Activated CD4-positive, alpha-beta T cell treated with anti-CD3 and anti-CD28 coated beads, Interleukin-2, amount 10 ng/mL, durations not matched to agents 24 days and 14 days (primary cell): ENCODE data around the gene HIGD1C. TPM values are rescaled to one million over a fixed set of nuclear protein-coding genes. Genes with fewer than 3 reads are reported as not detected.
A peak's percentile ranks its signal among the peaks of the same experiment; 100 is the strongest.
"Not testable (repeated sequence)": the region's sequence is repeated elsewhere in the genome, so short reads cannot be mapped to it uniquely, and the experiment has no call there.

Experiments used
- DNase-seq: peaks from one replicate; pipeline ENCODE4 v3.0.0; 2022
- H3K27ac Mint-ChIP-seq: one replicate; pipeline ENCODE4 v1.8.0; 2022; ENCODE audit warnings: mild to moderate bottlenecking, mixed read lengths
- H3K27me3 Mint-ChIP-seq: one replicate; pipeline ENCODE4 v1.8.0; 2022; ENCODE audit warnings: mixed read lengths
- H3K36me3 Mint-ChIP-seq: one replicate; pipeline ENCODE4 v1.8.0; 2022; ENCODE audit warnings: low read depth, mild to moderate bottlenecking, mixed read lengths
- H3K4me1 Mint-ChIP-seq: one replicate; pipeline ENCODE4 v1.8.0; 2021; ENCODE audit warnings: mixed read lengths
- H3K4me3 Mint-ChIP-seq: one replicate; pipeline ENCODE4 v1.8.0; 2022; ENCODE audit warnings: mild to moderate bottlenecking, moderate library complexity, mixed read lengths
- H3K9me3 Mint-ChIP-seq: one replicate; pipeline ENCODE4 v1.8.0; 2021; ENCODE audit warnings: mixed read lengths
- intact Hi-C: fragments of 100-400 bp; cut with micrococcal nuclease; formaldehyde crosslinking; loops from one replicate; pipeline ENCODE4 v1.15.1; 2023
- total RNA-seq: library from RNA; stranded (reverse); gene quantifications from 2 replicates; pipeline ENCODE4 v1.2.3, GENCODE V29; 2022

HIGD1C gene
- total RNA-seq, 1 donor from 2014 or later: not detected

GRCh38 chr12:50926932-50927331 lies 25.4 kb upstream of the HIGD1C start:
- H3K27me3 Mint-ChIP-seq, H3K36me3 Mint-ChIP-seq, H3K4me3 Mint-ChIP-seq, DNase-seq, intact Hi-C loops, H3K27ac Mint-ChIP-seq, H3K9me3 Mint-ChIP-seq: not testable (repeated sequence)
- peaks cover 17% of the 10 kb centered on the region for H3K4me1 Mint-ChIP-seq

GRCh38 chr12:50927356-50927755 lies 25.0 kb upstream of the HIGD1C start:
- no peak for DNase-seq
- H3K9me3 Mint-ChIP-seq: no peaks in the 10 kb centered on the region
- H3K27me3 Mint-ChIP-seq: no peaks in the 10 kb centered on the region
- H3K36me3 Mint-ChIP-seq: no peaks in the 10 kb centered on the region
- H3K27ac Mint-ChIP-seq: no peak overlapping the region
- H3K4me1 Mint-ChIP-seq: peaks cover 16% of the 10 kb centered on the region
- H3K4me3 Mint-ChIP-seq: no peak overlapping the region
- intact Hi-C loops: no loop called here

GRCh38 chr12:50927766-50928224 lies 24.5 kb upstream of the HIGD1C start:
- no peaks in the 10 kb centered on the region for H3K27me3 Mint-ChIP-seq
- no peaks in the 10 kb centered on the region for H3K36me3 Mint-ChIP-seq
- H3K9me3 Mint-ChIP-seq: no peaks in the 10 kb centered on the region
- no peak for DNase-seq
- H3K27ac Mint-ChIP-seq: no peak overlapping the region
- peaks cover 17% of the 10 kb centered on the region for H3K4me1 Mint-ChIP-seq
- no peak overlapping the region for H3K4me3 Mint-ChIP-seq
- intact Hi-C loops: no loop called here

DNA sequence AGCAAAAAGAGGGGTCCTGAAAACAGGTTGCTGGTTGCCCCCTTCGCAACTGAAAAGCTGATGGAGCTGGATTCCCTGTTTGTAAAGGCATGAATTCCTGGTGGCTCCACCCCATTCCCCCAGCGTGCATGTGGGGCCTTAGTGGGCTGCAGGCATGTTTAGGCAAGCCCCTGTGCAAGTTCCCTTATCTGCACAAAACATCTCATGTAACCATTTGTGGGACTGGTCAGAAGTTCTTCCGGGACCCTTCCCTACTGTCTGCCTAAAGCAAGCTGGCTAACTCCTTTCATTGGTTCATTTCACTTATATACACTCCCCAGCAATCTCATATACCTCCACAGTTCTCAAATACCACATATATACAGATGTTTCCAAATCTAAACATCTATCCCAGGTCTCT lies 24.0 kb upstream of the HIGD1C start:
- intact Hi-C loops: no loop called here
- H3K4me3 Mint-ChIP-seq: no peak overlapping the region
- H3K4me1 Mint-ChIP-seq: peaks cover 19% of the 10 kb centered on the region
- H3K27me3 Mint-ChIP-seq: no peaks in the 10 kb centered on the region
- DNase-seq: no peak
- H3K36me3 Mint-ChIP-seq: no peaks in the 10 kb centered on the region
- H3K9me3 Mint-ChIP-seq: no peaks in the 10 kb centered on the region
- no peak overlapping the region for H3K27ac Mint-ChIP-seq

GRCh38 chr12:50929831-50930230 lies 22.5 kb upstream of the HIGD1C start:
- Mint-ChIP-seq H3K4me3 (no peak overlapping the region), H3K36me3 (no peaks in the 10 kb centered on the region), H3K9me3 (no peaks in the 10 kb centered on the region), H3K27ac (no peak overlapping the region), H3K4me1 (peaks cover 11% of the 10 kb centered on the region), H3K27me3 (no peaks in the 10 kb centered on the region)
- intact Hi-C loops: no loop called here
- no peak for DNase-seq

DNA sequence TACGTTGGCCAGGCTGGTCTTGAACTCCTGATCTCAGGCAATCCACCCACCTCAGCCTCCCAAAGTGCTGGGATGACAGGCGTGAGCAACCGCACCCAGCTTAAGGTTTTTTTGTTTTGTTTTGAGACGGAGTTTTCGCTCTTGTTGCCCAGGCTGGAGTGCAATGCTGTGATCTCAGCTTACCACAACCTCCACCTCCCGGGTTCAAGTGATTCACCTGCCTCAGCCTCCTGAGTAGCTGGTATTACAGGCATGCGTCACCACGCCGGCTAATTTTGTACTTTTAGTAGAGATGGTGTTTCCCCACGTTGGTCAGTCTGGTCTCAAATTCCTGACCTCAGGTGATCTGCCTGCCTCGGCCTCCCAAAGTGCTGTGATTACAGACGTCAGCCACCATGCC lies 21.9 kb upstream of the HIGD1C start:
- H3K36me3 Mint-ChIP-seq, H3K27ac Mint-ChIP-seq, H3K9me3 Mint-ChIP-seq, intact Hi-C loops, H3K4me3 Mint-ChIP-seq, DNase-seq, H3K27me3 Mint-ChIP-seq: not testable (repeated sequence)
- peaks cover 11% of the 10 kb centered on the region for H3K4me1 Mint-ChIP-seq

GRCh38 chr12:50932787-50933280 lies 19.5 kb upstream of the HIGD1C start:
- intact Hi-C loops: no loop called here
- Mint-ChIP-seq H3K27me3 (no peaks in the 10 kb centered on the region), H3K9me3 (peaks cover 5% of the 10 kb centered on the region), H3K27ac (peak overlapping the region; percentile 23), H3K4me1 (peaks cover 6% of the 10 kb centered on the region), H3K4me3 (no peak overlapping the region), H3K36me3 (peaks cover 3% of the 10 kb centered on the region)
- no peak for DNase-seq

- Mint-ChIP-seq H3K27me3 (no peaks in the 10 kb centered on the region), H3K4me1 (peaks cover 6% of the 10 kb centered on the region), H3K27ac (no peak overlapping the region), H3K9me3 (peaks cover 5% of the 10 kb centered on the region), H3K36me3 (peaks cover 3% of the 10 kb centered on the region), H3K4me3 (no peak overlapping the region)
- DNase-seq: no peak
- intact Hi-C loops: no loop called here
Observed at GRCh38 chr12:50933459-50934124, 18.8 kb upstream of the HIGD1C start.

DNA sequence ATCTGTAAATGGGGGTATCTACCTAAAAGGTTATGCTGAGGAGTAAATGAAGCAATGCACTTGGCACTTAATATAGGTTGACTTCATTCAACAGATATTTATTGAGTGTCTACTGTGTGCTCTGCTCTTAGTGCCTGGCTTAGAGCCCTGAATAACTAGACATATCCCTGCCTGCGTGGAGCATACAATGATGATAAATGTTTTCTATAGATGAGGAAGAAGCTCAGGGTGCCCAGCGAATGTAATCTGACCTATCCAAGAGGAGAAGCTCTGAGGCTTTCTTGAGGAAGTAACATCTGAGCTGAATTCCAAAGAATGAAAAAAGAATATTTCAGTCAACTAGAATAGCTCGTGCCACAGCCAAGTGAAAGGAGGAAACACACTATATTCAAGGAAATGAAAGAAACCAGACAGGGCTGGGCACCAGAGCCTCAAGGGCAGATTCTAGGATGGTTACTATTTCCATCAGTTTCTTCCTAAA lies 17.9 kb upstream of the HIGD1C start:
- Mint-ChIP-seq H3K4me1 (peaks cover 6% of the 10 kb centered on the region), H3K36me3 (peaks cover 3% of the 10 kb centered on the region), H3K27me3 (no peaks in the 10 kb centered on the region), H3K9me3 (peaks cover 5% of the 10 kb centered on the region), H3K27ac (no peak overlapping the region), H3K4me3 (no peak overlapping the region)
- intact Hi-C loops: no loop called here
- DNase-seq: no peak

- H3K4me1 Mint-ChIP-seq: peaks cover 6% of the 10 kb centered on the region
- intact Hi-C loops: no loop called here
- no peak overlapping the region for H3K4me3 Mint-ChIP-seq
- H3K36me3 Mint-ChIP-seq: peaks cover 3% of the 10 kb centered on the region
- H3K27ac Mint-ChIP-seq: no peak overlapping the region
- no peak for DNase-seq
- peaks cover 5% of the 10 kb centered on the region for H3K9me3 Mint-ChIP-seq
- no peaks in the 10 kb centered on the region for H3K27me3 Mint-ChIP-seq
Observed at GRCh38 chr12:50934981-50935807, 17.1 kb upstream of the HIGD1C start.

DNA sequence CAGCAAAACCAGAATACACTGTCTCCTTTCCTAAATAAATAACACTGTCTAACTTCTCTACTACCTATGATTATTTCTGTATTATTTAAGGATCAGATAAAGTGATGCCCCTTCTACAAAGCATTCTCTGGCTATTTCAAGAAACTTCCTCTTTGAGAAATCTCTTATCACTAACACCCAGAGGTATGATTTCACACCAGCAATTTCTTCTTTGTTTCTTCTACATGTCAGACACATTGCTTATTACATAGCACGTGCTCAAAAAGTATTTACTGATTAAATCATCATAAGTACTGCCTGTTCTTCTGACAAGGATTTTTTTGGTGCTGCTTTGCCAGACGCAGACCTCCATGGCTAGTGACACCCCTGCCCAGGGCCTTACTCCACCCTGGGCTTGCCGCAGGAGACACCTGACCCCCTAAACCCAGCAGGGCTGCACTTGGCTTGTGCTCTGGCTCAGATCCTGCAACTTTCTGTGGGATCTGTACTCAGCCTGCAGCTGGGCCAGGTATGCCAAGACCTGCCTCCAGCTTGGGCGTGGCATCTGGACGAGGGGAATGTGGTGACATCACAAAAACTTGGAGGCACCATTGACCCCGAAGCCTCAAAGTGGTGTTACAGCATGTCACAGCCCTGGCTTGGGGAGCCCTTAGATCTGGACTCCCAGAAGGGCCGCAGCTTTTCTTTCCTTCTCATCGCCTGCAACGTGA lies 15.4 kb upstream of the HIGD1C start:
- intact Hi-C loops: no loop called here
- no peaks in the 10 kb centered on the region for H3K27me3 Mint-ChIP-seq
- H3K4me3 Mint-ChIP-seq: no peak overlapping the region
- no peak for DNase-seq
- peaks cover 5% of the 10 kb centered on the region for H3K9me3 Mint-ChIP-seq
- H3K27ac Mint-ChIP-seq: no peak overlapping the region
- peaks cover 6% of the 10 kb centered on the region for H3K4me1 Mint-ChIP-seq
- peaks cover 3% of the 10 kb centered on the region for H3K36me3 Mint-ChIP-seq

DNA sequence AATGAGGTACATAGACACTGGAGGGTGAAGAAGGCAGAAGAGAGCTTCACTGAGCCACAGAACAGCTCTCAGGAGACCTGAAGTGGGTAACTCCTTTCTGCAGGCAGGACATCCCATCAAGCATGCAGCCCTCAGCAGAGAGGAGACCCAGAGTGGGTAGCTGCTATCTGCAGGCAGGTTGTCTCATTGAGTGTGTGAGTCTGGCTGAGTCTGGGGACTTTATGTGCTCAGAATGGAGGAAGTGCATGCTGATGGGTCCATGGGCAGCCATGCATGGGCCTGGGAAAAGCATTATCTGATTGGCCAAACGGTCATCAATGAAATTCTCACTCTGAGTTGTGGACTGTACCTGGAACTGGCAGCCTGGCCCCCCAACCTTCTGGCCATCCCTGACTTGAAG lies 14.7 kb upstream of the HIGD1C start:
- Mint-ChIP-seq H3K27me3 (no peaks in the 10 kb centered on the region), H3K36me3 (peaks cover 3% of the 10 kb centered on the region), H3K27ac (no peak overlapping the region), H3K4me3 (no peak overlapping the region), H3K9me3 (peaks cover 5% of the 10 kb centered on the region), H3K4me1 (peaks cover 4% of the 10 kb centered on the region)
- intact Hi-C loops: no loop called here
- DNase-seq: no peak

DNA sequence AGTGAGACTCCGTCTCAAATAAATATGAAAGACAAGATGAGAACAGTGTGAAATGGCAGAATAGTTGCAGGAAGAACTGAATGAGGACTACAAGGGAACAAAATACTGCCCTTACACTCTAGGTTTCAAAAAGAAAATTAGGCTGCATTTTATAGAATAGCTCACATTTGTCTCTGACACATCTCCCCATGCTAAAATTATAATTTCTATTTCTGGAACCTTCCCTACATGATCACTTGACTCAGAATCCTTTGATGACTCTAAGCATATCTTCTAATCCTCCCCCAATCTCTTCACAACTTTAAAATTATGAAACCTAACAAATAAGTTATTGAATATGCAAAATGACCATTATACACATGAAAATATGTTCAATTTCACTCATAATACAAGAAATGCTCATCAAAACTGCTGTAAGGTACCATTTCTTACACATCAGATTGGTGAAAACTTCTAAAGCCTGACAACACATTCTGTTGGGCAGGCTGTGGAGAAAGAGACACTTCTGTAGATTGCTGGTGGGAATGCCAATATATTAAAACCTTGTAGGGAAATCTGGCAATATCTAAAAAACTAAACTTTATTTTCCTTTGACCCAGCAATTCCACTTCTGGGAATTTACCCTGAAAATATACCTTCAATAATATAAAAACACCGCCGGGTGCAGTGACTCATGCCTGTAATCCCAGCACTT lies 4.3 kb upstream of the HIGD1C start:
- Mint-ChIP-seq H3K9me3 (peaks cover 7% of the 10 kb centered on the region), H3K27ac (no peak overlapping the region), H3K4me3 (no peak overlapping the region), H3K36me3 (peaks cover 3% of the 10 kb centered on the region), H3K4me1 (no peaks in the 10 kb centered on the region), H3K27me3 (peaks cover 2% of the 10 kb centered on the region)
- intact Hi-C loops: no loop called here
- DNase-seq: no peak
